Measurements from ENCODE around the gene NINL.

- no peak for TF ChIP-seq CTCF (IDR thresholded peaks at IDR 0.05)
- TF ChIP-seq POLR2A (IDR thresholded peaks at IDR 0.05): no peak
Observed at GRCh38 chr20:25517124-25517523, 68.2 kb downstream of the NINL start.

All from right lobe of liver (tissue), 4 donors.